Central memory CD8-positive, alpha-beta T cell (primary cell): Measurements from ENCODE around the gene ALMS1.
A peak's percentile ranks its signal among the peaks of the same experiment; 100 is the strongest.

Experiments used
- ATAC-seq: fragments of 150-1000 bp; cut with Tn5 transposase; replicated peaks from 2 replicates; pipeline ENCODE4 v1.10.0; 2022; ENCODE audit warnings: mild to moderate bottlenecking, moderate FRiP score, moderate number of reproducible peaks; ENCODE audit not compliant: poor library complexity, severe bottlenecking; ENCODE audit errors: extremely low read depth
- DNase-seq, 2 donors: peaks; one replicate each; pipeline ENCODE4 v3.0.0; 2021; ENCODE audit warnings: low spot score in 2 of 2
- H3K27ac Mint-ChIP-seq: one replicate; pipeline ENCODE4 v1.8.0; 2022; ENCODE audit warnings: low read depth, mild to moderate bottlenecking, moderate library complexity, mixed read lengths
- H3K27me3 Mint-ChIP-seq: one replicate; pipeline ENCODE4 v1.8.0; 2022; ENCODE audit warnings: mixed read lengths
- H3K36me3 Mint-ChIP-seq: one replicate; pipeline ENCODE4 v1.8.0; 2022; ENCODE audit warnings: mild to moderate bottlenecking, moderate library complexity, mixed read lengths; ENCODE audit not compliant: insufficient read depth
- H3K4me1 Mint-ChIP-seq: one replicate; pipeline ENCODE4 v1.8.0; 2022; ENCODE audit warnings: mixed read lengths
- H3K4me3 Mint-ChIP-seq: one replicate; pipeline ENCODE4 v1.8.0; 2022; ENCODE audit warnings: mild to moderate bottlenecking, moderate library complexity, mixed read lengths
- H3K9me3 Mint-ChIP-seq: one replicate; pipeline ENCODE4 v1.8.0; 2022; ENCODE audit warnings: mixed read lengths

Gene ALMS1

GRCh38 chr2:73373344-73373743, 12.3 kb upstream of the ALMS1 start:
- no peak for DNase-seq
- Mint-ChIP-seq H3K4me1 (no peaks in the 10 kb centered on the region), H3K27me3 (peaks cover 61% of the 10 kb centered on the region), H3K4me3 (no peak overlapping the region), H3K36me3 (no peaks in the 10 kb centered on the region), H3K27ac (no peak overlapping the region), H3K9me3 (no peaks in the 10 kb centered on the region)
- no peak for ATAC-seq

- H3K4me3 Mint-ChIP-seq = no peak overlapping the region
- H3K4me1 Mint-ChIP-seq = no peaks in the 10 kb centered on the region
- ATAC-seq = no peak
- no peak overlapping the region for H3K27ac Mint-ChIP-seq
- peaks cover 65% of the 10 kb centered on the region for H3K27me3 Mint-ChIP-seq
- no peaks in the 10 kb centered on the region for H3K9me3 Mint-ChIP-seq
- no peaks in the 10 kb centered on the region for H3K36me3 Mint-ChIP-seq
- no peak for DNase-seq
Measured at GRCh38 chr2:73374269-73374668, 11.4 kb upstream of the ALMS1 start.

GRCh38 chr2:73376681-73377080, 9.0 kb upstream of the ALMS1 start:
- Mint-ChIP-seq H3K36me3 (no peaks in the 10 kb centered on the region), H3K4me3 (no peak overlapping the region), H3K27me3 (peaks cover 74% of the 10 kb centered on the region), H3K9me3 (no peaks in the 10 kb centered on the region), H3K27ac (no peak overlapping the region), H3K4me1 (no peaks in the 10 kb centered on the region)
- DNase-seq = no peak
- ATAC-seq = no peak

- peaks cover 26% of the 10 kb centered on the region for H3K4me1 Mint-ChIP-seq
- no peak overlapping the region for H3K4me3 Mint-ChIP-seq
- peaks cover 22% of the 10 kb centered on the region for H3K27me3 Mint-ChIP-seq
- no peak overlapping the region for H3K27ac Mint-ChIP-seq
- DNase-seq (no peak), ATAC-seq (no peak)
- H3K36me3 Mint-ChIP-seq = peaks cover 2% of the 10 kb centered on the region
- H3K9me3 Mint-ChIP-seq = no peaks in the 10 kb centered on the region
Measured at GRCh38 chr2:73383036-73383435, 2.6 kb upstream of the ALMS1 start.

GRCh38 chr2:73385123-73385503, 523 bp upstream of the ALMS1 start:
- Mint-ChIP-seq H3K27me3 (peaks cover 14% of the 10 kb centered on the region), H3K4me3 (peak overlapping the region; percentile 86), H3K4me1 (peaks cover 36% of the 10 kb centered on the region), H3K27ac (peak overlapping the region; percentile 92), H3K9me3 (no peaks in the 10 kb centered on the region), H3K36me3 (peaks cover 2% of the 10 kb centered on the region)
- ATAC-seq (no peak), DNase-seq (no peak)

GRCh38 chr2:73386342-73386868, 769 bp downstream of the ALMS1 start:
- peaks cover 2% of the 10 kb centered on the region for H3K27me3 Mint-ChIP-seq
- H3K4me3 Mint-ChIP-seq = peak overlapping the region; percentile 86
- ATAC-seq (peak; percentile 8), DNase-seq (no peak)
- peaks cover 2% of the 10 kb centered on the region for H3K36me3 Mint-ChIP-seq
- peaks cover 36% of the 10 kb centered on the region for H3K4me1 Mint-ChIP-seq
- H3K27ac Mint-ChIP-seq = peak overlapping the region; percentile 92
- H3K9me3 Mint-ChIP-seq = no peaks in the 10 kb centered on the region

- H3K4me1 Mint-ChIP-seq = peaks cover 36% of the 10 kb centered on the region
- DNase-seq (no peak), ATAC-seq (no peak)
- H3K36me3 Mint-ChIP-seq = peaks cover 2% of the 10 kb centered on the region
- peak overlapping the region; percentile 92 for H3K27ac Mint-ChIP-seq
- peak overlapping the region; percentile 86 for H3K4me3 Mint-ChIP-seq
- H3K27me3 Mint-ChIP-seq = no peaks in the 10 kb centered on the region
- no peaks in the 10 kb centered on the region for H3K9me3 Mint-ChIP-seq
Measured at GRCh38 chr2:73386894-73387636, 1.4 kb downstream of the ALMS1 start.

- ATAC-seq = no peak
- H3K36me3 Mint-ChIP-seq = peaks cover 12% of the 10 kb centered on the region
- no peak overlapping the region for H3K4me3 Mint-ChIP-seq
- DNase-seq = no peak
- peaks cover 18% of the 10 kb centered on the region for H3K4me1 Mint-ChIP-seq
- H3K27me3 Mint-ChIP-seq = no peaks in the 10 kb centered on the region
- peaks cover 5% of the 10 kb centered on the region for H3K9me3 Mint-ChIP-seq
- no peak overlapping the region for H3K27ac Mint-ChIP-seq
Measured at GRCh38 chr2:73402386-73403103, 16.9 kb downstream of the ALMS1 start.

GRCh38 chr2:73403237-73403636, 17.6 kb downstream of the ALMS1 start:
- H3K4me3 Mint-ChIP-seq = no peak overlapping the region
- H3K27ac Mint-ChIP-seq = no peak overlapping the region
- H3K27me3 Mint-ChIP-seq = no peaks in the 10 kb centered on the region
- H3K4me1 Mint-ChIP-seq = peaks cover 18% of the 10 kb centered on the region
- DNase-seq (no peak), ATAC-seq (no peak)
- peaks cover 10% of the 10 kb centered on the region for H3K36me3 Mint-ChIP-seq
- peaks cover 5% of the 10 kb centered on the region for H3K9me3 Mint-ChIP-seq

- Mint-ChIP-seq H3K27me3 (no peaks in the 10 kb centered on the region), H3K4me3 (no peak overlapping the region), H3K36me3 (peaks cover 10% of the 10 kb centered on the region), H3K9me3 (peaks cover 5% of the 10 kb centered on the region), H3K27ac (no peak overlapping the region), H3K4me1 (peaks cover 19% of the 10 kb centered on the region)
- DNase-seq = no peak
- ATAC-seq = no peak
Measured at GRCh38 chr2:73404409-73404808, 18.8 kb downstream of the ALMS1 start.

GRCh38 chr2:73406996-73407395, 21.4 kb downstream of the ALMS1 start:
- Mint-ChIP-seq H3K4me1 (peaks cover 25% of the 10 kb centered on the region), H3K27me3 (no peaks in the 10 kb centered on the region), H3K36me3 (peaks cover 6% of the 10 kb centered on the region), H3K9me3 (peaks cover 5% of the 10 kb centered on the region), H3K4me3 (no peak overlapping the region), H3K27ac (no peak overlapping the region)
- DNase-seq (no peak), ATAC-seq (no peak)

GRCh38 chr2:73408198-73408597, 22.6 kb downstream of the ALMS1 start:
- DNase-seq (no peak), ATAC-seq (no peak)
- Mint-ChIP-seq H3K27me3 (no peaks in the 10 kb centered on the region), H3K4me3 (no peak overlapping the region), H3K36me3 (peaks cover 2% of the 10 kb centered on the region), H3K4me1 (peaks cover 17% of the 10 kb centered on the region), H3K27ac (no peak overlapping the region), H3K9me3 (peaks cover 3% of the 10 kb centered on the region)

- Mint-ChIP-seq H3K27me3 (no peaks in the 10 kb centered on the region), H3K9me3 (no peaks in the 10 kb centered on the region), H3K4me3 (no peak overlapping the region), H3K36me3 (peaks cover 2% of the 10 kb centered on the region), H3K4me1 (peaks cover 17% of the 10 kb centered on the region), H3K27ac (peak overlapping the region; percentile 11)
- no peak for DNase-seq
- no peak for ATAC-seq
Measured at GRCh38 chr2:73414696-73415095, 29.1 kb downstream of the ALMS1 start.
